HS-27A (cell line): ENCODE data around the gene FOXP2.
"Not testable (repeated sequence)": the region's sequence is repeated elsewhere in the genome, so short reads cannot be mapped to it uniquely, and the experiment has no call there.

Source experiments
- DNase-seq: peaks from one replicate; pipeline ENCODE4 v3.0.0-alpha.2; 2012; ENCODE audit warnings: low read depth, missing footprints

Gene FOXP2

GRCh38 chr7:114422507-114423501 lies 8.2 kb downstream of the FOXP2 start:
- no peak for DNase-seq

- DNase-seq, result no peak
These were observed 11.8 kb downstream of the FOXP2 start for GRCh38 chr7:114426382-114426781.

- no peak for DNase-seq
These were observed 12.2 kb downstream of the FOXP2 start for GRCh38 chr7:114426824-114427223.

- no peak for DNase-seq
These were observed 13.6 kb downstream of the FOXP2 start for GRCh38 chr7:114428211-114428610.

- DNase-seq, result no peak
These were observed 16.6 kb downstream of the FOXP2 start for GRCh38 chr7:114431189-114431588.

- DNase-seq, result no peak
These were observed 17.4 kb downstream of the FOXP2 start for GRCh38 chr7:114432061-114432460.

GRCh38 chr7:114432703-114433102 lies 18.1 kb downstream of the FOXP2 start:
- no peak for DNase-seq

- DNase-seq, result no peak
These were observed 25.0 kb downstream of the FOXP2 start for GRCh38 chr7:114439581-114439980.

GRCh38 chr7:114440927-114441326 lies 26.3 kb downstream of the FOXP2 start:
- not testable (repeated sequence) for DNase-seq

- no peak for DNase-seq
These were observed 29.6 kb downstream of the FOXP2 start for GRCh38 chr7:114444196-114444595.

- peak; percentile 9 for DNase-seq
These were observed 35.8 kb downstream of the FOXP2 start for GRCh38 chr7:114450431-114450830.

GRCh38 chr7:114459574-114459973 lies 45.0 kb downstream of the FOXP2 start:
- no peak for DNase-seq

GRCh38 chr7:114460021-114460420 lies 45.4 kb downstream of the FOXP2 start:
- no peak for DNase-seq

- no peak for DNase-seq
These were observed 52.3 kb downstream of the FOXP2 start for GRCh38 chr7:114466917-114467316.

- no peak for DNase-seq
These were observed 54.2 kb downstream of the FOXP2 start for GRCh38 chr7:114468844-114469243.

GRCh38 chr7:114472896-114473512 lies 58.4 kb downstream of the FOXP2 start:
- DNase-seq, result no peak

- no peak for DNase-seq
These were observed 63.8 kb downstream of the FOXP2 start for GRCh38 chr7:114478384-114478783.

- DNase-seq, result no peak
These were observed 67.4 kb downstream of the FOXP2 start for GRCh38 chr7:114481999-114482398.

- no peak for DNase-seq
These were observed 69.6 kb downstream of the FOXP2 start for GRCh38 chr7:114484226-114484625.

GRCh38 chr7:114487174-114487573 lies 72.6 kb downstream of the FOXP2 start:
- no peak for DNase-seq

GRCh38 chr7:114488696-114489095 lies 74.1 kb downstream of the FOXP2 start:
- no peak for DNase-seq

GRCh38 chr7:114497491-114497890 lies 82.9 kb downstream of the FOXP2 start:
- not testable (repeated sequence) for DNase-seq
